ENCODE data around the gene TMEM181.

The TMEM181 gene

GRCh38 chr6:158531970-158532369 lies 27.9 kb upstream of the TMEM181 start:
- Histone ChIP-seq H3K4me3 (replicated peaks; ENCODE audit: insufficient read depth, low read length) (no peak overlapping the region), H3K27me3 (ENCODE audit: insufficient read depth, poor library complexity, severe bottlenecking) (peaks cover 18% of the 10 kb centered on the region), H3K27ac (replicated peaks) (no peak overlapping the region)
- no peak for TF ChIP-seq POLR2AphosphoS5 (IDR thresholded peaks at IDR 0.05; ENCODE audit: low read depth)
- TF ChIP-seq SPI1 (IDR thresholded peaks at IDR 0.05; ENCODE audit: borderline replicate concordance, low read depth): no peak
- no peak for TF ChIP-seq CTCF (IDR thresholded peaks at IDR 0.05; ENCODE audit: insufficient read depth, low read length)
- no peak for TF ChIP-seq GABPA (IDR thresholded peaks at IDR 0.05; ENCODE audit: low read depth)
- TF ChIP-seq REST (IDR thresholded peaks at IDR 0.05; ENCODE audit: insufficient replicate concordance, low read depth): no peak
- no peak for DNase-seq (ENCODE audit: low read depth in 1 of 2, low spot score in 1 of 2)

- TF ChIP-seq SPI1 (IDR thresholded peaks at IDR 0.05; ENCODE audit: borderline replicate concordance, low read depth) (peak; percentile 34; the same call in 1 of the 2 replicates), CTCF (IDR thresholded peaks at IDR 0.05; ENCODE audit: insufficient read depth, low read length) (no peak), REST (IDR thresholded peaks at IDR 0.05; ENCODE audit: insufficient replicate concordance, low read depth) (peak; percentile 98)
- Histone ChIP-seq H3K27ac (replicated peaks) (no peak overlapping the region), H3K27me3 (ENCODE audit: insufficient read depth, poor library complexity, severe bottlenecking) (peaks cover 36% of the 10 kb centered on the region), H3K4me3 (replicated peaks; ENCODE audit: insufficient read depth, low read length) (0 out of 2 replicates have a peak overlapping the region, but pooled peaks have one; percentile 15)
- peak in 1 of 2 experiments; percentile 16 for DNase-seq (ENCODE audit: low read depth in 1 of 2, low spot score in 1 of 2)
Measured at GRCh38 chr6:158536084-158536890, 23.6 kb upstream of the TMEM181 start.

GRCh38 chr6:158536891-158537798 lies 22.7 kb upstream of the TMEM181 start:
- TF ChIP-seq GABPA (IDR thresholded peaks at IDR 0.05; ENCODE audit: low read depth) (no peak), SPI1 (IDR thresholded peaks at IDR 0.05; ENCODE audit: borderline replicate concordance, low read depth) (no peak), POLR2AphosphoS5 (IDR thresholded peaks at IDR 0.05; ENCODE audit: low read depth) (no peak), CTCF (IDR thresholded peaks at IDR 0.05; ENCODE audit: insufficient read depth, low read length) (no peak), REST (IDR thresholded peaks at IDR 0.05; ENCODE audit: insufficient replicate concordance, low read depth) (no peak)
- H3K27me3 ChIP-seq (ENCODE audit: insufficient read depth, poor library complexity, severe bottlenecking): peaks cover 36% of the 10 kb centered on the region
- no peak overlapping the region for H3K27ac ChIP-seq (replicated peaks)
- peak overlapping the region; percentile 18; the same call in 1 of the 2 replicates for H3K4me3 ChIP-seq (replicated peaks; ENCODE audit: insufficient read depth, low read length)
- DNase-seq (ENCODE audit: low read depth in 1 of 2, low spot score in 1 of 2): no peak

All from HL-60 (cell line).